Motor neuron (in vitro differentiated cells): Measurements from ENCODE around the gene MEX3B. TPM values are rescaled to one million over a fixed set of nuclear protein-coding genes. Genes with fewer than 3 reads are reported as not detected.
"Not testable (repeated sequence)": the region's sequence is repeated elsewhere in the genome, so short reads cannot be mapped to it uniquely, and the experiment has no call there.

Source experiments
- ATAC-seq, 8 experiments: fragments of 200-7000 bp; cut with Tn5 transposase; replicated peaks in 6 of 8; 2 replicates each; pipeline ENCODE4 v1.8.0; 2021; ENCODE audit warnings: mild to moderate bottlenecking in 8 of 8, moderate library complexity in 8 of 8
- H3K27ac ChIP-seq, 2 donors: fragments of 250-450 bp; sonication (Bioruptor Pico); 2 replicates each; pipeline ENCODE4 v1.9.0; 2021; ENCODE audit warnings: antibody characterized with exemption in 2 of 2, mild to moderate bottlenecking in 2 of 2, moderate library complexity in 1 of 2
- H3K4me1 ChIP-seq, 2 donors: fragments of 250-450 bp; sonication (Bioruptor Pico); replicated peaks in 1 of 2; 2 replicates each; pipeline ENCODE4 v1.6.1; 2021; ENCODE audit warnings: antibody characterized with exemption in 2 of 2, mild to moderate bottlenecking in 2 of 2, moderate library complexity in 1 of 2
- H3K4me3 ChIP-seq, 5 donors: fragments of 250-450 bp; sonication (Bioruptor Pico); 2 replicates each; pipeline ENCODE4 v1.9.0; 2021; ENCODE audit warnings: antibody characterized with exemption in 5 of 5, mild to moderate bottlenecking in 5 of 5, moderate library complexity in 4 of 5
- WGBS, 10 experiments: fragments of 450-650 bp; shearing (Covaris generic); methylation state at CpG; one replicate each; pipeline ENCODE4 v1.0.0; 2022; 5-methylcytosine and 5-hydroxymethylcytosine counted together
- in situ Hi-C, 9 experiments: fragments of 400-800 bp; cut with MboI; loops; one replicate each; pipeline ENCODE4 v1.15.0; 2021; ENCODE audit warnings: low sequenced_read_pairs in 9 of 9, low pct_unique_long_range_greater_than_20kb in 2 of 9; ENCODE audit not compliant: unreplicated experiment in 9 of 9
- total RNA-seq, 8 experiments: library from RNA; unstranded; fragments of 300-600 nt; gene quantifications; 2 replicates each; pipeline versions ENCODE4 v1.2.3 to v1.2.4, GENCODE V29; 2022

Gene MEX3B
- total RNA-seq, 8 experiments from 2014 or later: 4.2 to 58.4 (median 27.9) TPM

- Histone ChIP-seq H3K4me3 (peak overlapping the region; percentile 84 to 100 (median 97)), H3K4me1 (peaks cover 10 to 17% of the 10 kb centered on the region in 2 donors), H3K27ac (peak overlapping the region; percentile 96 to 99)
- peak; percentile 38 to 65 (median 54) for ATAC-seq
- in situ Hi-C loops: no loop called here
- WGBS, 10 experiments: 0 to 1% methylated on average over 1 to 29 of the region's 111 CpGs; no CpG with 5 or more reads in 8 of the 10 experiments
These were observed 1.0 kb upstream of the MEX3B start for GRCh38 chr15:82046666-82047452.

- H3K4me1 ChIP-seq: peaks cover 22 to 27% of the 10 kb centered on the region in 2 donors
- peak; percentile 9 to 38 (median 16) for ATAC-seq
- 2% methylated on average over 11 of the region's 71 CpGs; no CpG with 5 or more reads in 9 of the 10 experiments for WGBS, 10 experiments
- peak overlapping the region; percentile 84 to 100 (median 97) for H3K4me3 ChIP-seq
- in situ Hi-C loops: no loop called here
- H3K27ac ChIP-seq: peak overlapping the region; percentile 92 to 99
These were observed 483 bp downstream of the MEX3B start for GRCh38 chr15:82045179-82045891.

- in situ Hi-C loops: no loop called here
- H3K27ac ChIP-seq: peak overlapping the region; percentile 92 to 99
- peak overlapping the region; percentile 84 to 100 (median 97) for H3K4me3 ChIP-seq
- 0% methylated on average over 2 to 12 of the region's 54 CpGs; no CpG with 5 or more reads in 6 of the 10 experiments for WGBS, 10 experiments
- ATAC-seq: peak; percentile 2 to 14 (median 11)
- H3K4me1 ChIP-seq: peaks cover 22 to 27% of the 10 kb centered on the region in 2 donors
These were observed 1.2 kb downstream of the MEX3B start for GRCh38 chr15:82044373-82045178.

GRCh38 chr15:82043796-82044372 lies 1.9 kb downstream of the MEX3B start:
- 0 to 39% (median 3%) methylated on average over 1 to 12 of the region's 51 CpGs; no CpG with 5 or more reads in 6 of the 10 experiments for WGBS, 10 experiments
- H3K4me3 ChIP-seq: peak overlapping the region; percentile 84 to 100 (median 97)
- in situ Hi-C loops: no loop called here
- peaks cover 22 to 27% of the 10 kb centered on the region in 2 donors for H3K4me1 ChIP-seq
- peak overlapping the region; percentile 92 to 99 for H3K27ac ChIP-seq
- ATAC-seq: no peak

GRCh38 chr15:82043130-82043673 lies 2.6 kb downstream of the MEX3B start:
- ATAC-seq: no peak
- peak overlapping the region in 1 of 2 donors; percentile 99 for H3K27ac ChIP-seq
- H3K4me1 ChIP-seq: peaks cover 22 to 23% of the 10 kb centered on the region in 2 donors
- in situ Hi-C loops: no loop called here
- 51 to 90% (median 67%) methylated on average over 4 to 27 of the region's 47 CpGs; no CpG with 5 or more reads in 6 of the 10 experiments for WGBS, 10 experiments
- H3K4me3 ChIP-seq: peak overlapping the region; percentile 84 to 100 (median 97)

GRCh38 chr15:82040862-82041261 lies 5.0 kb downstream of the MEX3B start:
- 24 to 80% (median 47%) methylated on average over 2 to 4 of the region's 4 CpGs; no CpG with 5 or more reads in 2 of the 10 experiments for WGBS, 10 experiments
- Histone ChIP-seq H3K4me3 (no peak overlapping the region), H3K27ac (no peak overlapping the region), H3K4me1 (peaks cover 17 to 22% of the 10 kb centered on the region in 2 donors)
- no peak for ATAC-seq
- in situ Hi-C loops: no loop called here

- in situ Hi-C loops: no loop called here
- 20 to 100% (median 71%) methylated on average over 1 to 2 of the region's 2 CpGs; no CpG with 5 or more reads in 3 of the 10 experiments for WGBS, 10 experiments
- peaks cover 17 to 22% of the 10 kb centered on the region in 2 donors for H3K4me1 ChIP-seq
- no peak overlapping the region for H3K27ac ChIP-seq
- ATAC-seq: no peak
- H3K4me3 ChIP-seq: no peak overlapping the region
These were observed 5.4 kb downstream of the MEX3B start for GRCh38 chr15:82040390-82040789.

GRCh38 chr15:82039871-82040270 lies 5.9 kb downstream of the MEX3B start:
- WGBS, 10 experiments: 80 to 95% (median 93%) methylated on average over 1 to 7 of the region's 7 CpGs; no CpG with 5 or more reads in 3 of the 10 experiments
- no peak overlapping the region for H3K27ac ChIP-seq
- in situ Hi-C loops: no loop called here
- no peak for ATAC-seq
- no peak overlapping the region for H3K4me3 ChIP-seq
- peaks cover 17 to 22% of the 10 kb centered on the region in 2 donors for H3K4me1 ChIP-seq

- 50 to 93% (median 83%) methylated on average over 1 to 7 of the region's 7 CpGs; no CpG with 5 or more reads in 2 of the 10 experiments for WGBS, 10 experiments
- in situ Hi-C loops: no loop called here
These were observed 9.4 kb downstream of the MEX3B start for GRCh38 chr15:82036461-82036860.

GRCh38 chr15:82031871-82032270 lies 13.9 kb downstream of the MEX3B start:
- no peak overlapping the region for H3K4me3 ChIP-seq
- H3K4me1 ChIP-seq: no peaks in the 10 kb centered on the region
- whole genome bisulfite sequencing, 10 experiments: 42 to 92% (median 80%) methylated on average over 3 to 5 of the region's 5 CpGs
- in situ Hi-C loops: no loop called here
- no peak overlapping the region for H3K27ac ChIP-seq
- no peak for ATAC-seq

More at GRCh38 chr15:82036461-82036860, 9.4 kb downstream of the MEX3B start:
- Histone ChIP-seq H3K4me1 (peaks cover 7 to 12% of the 10 kb centered on the region in 2 donors), H3K4me3 (no peak overlapping the region), H3K27ac (no peak overlapping the region)
- no peak for ATAC-seq

GRCh38 chr15:82030176-82030575 lies 15.6 kb downstream of the MEX3B start:
- ATAC-seq: no peak
- Histone ChIP-seq H3K4me3 (no peak overlapping the region), H3K4me1 (no peaks in the 10 kb centered on the region), H3K27ac (no peak overlapping the region)
- in situ Hi-C loops: no loop called here
- WGBS, 10 experiments: 14 to 100% (median 87%) methylated on average over 1 to 2 of the region's 2 CpGs; no CpG with 5 or more reads in 3 of the 10 experiments

GRCh38 chr15:82028163-82028562 lies 17.7 kb downstream of the MEX3B start:
- H3K27ac ChIP-seq, in situ Hi-C loops, H3K4me1 ChIP-seq, ATAC-seq, H3K4me3 ChIP-seq: not testable (repeated sequence)
- 0 to 100% (median 75%) methylated on average over 1 to 5 of the region's 5 CpGs; no CpG with 5 or more reads in 1 of the 10 experiments for WGBS, 10 experiments
